ENCODE results near the gene GRM7. TPM values are rescaled to one million over a fixed set of nuclear protein-coding genes. Genes with fewer than 3 reads are reported as not detected.

The GRM7 gene
- total RNA-seq, 3 donors from 2014 or later: 0.59 to 1.3 (median 1.1) TPM

- Histone ChIP-seq H3K36me3 (no peaks in the 10 kb centered on the region), H3K27me3 (no peaks in the 10 kb centered on the region), H3K4me1 (no peaks in the 10 kb centered on the region), H3K9me3 (no peaks in the 10 kb centered on the region), H3K4me3 (no peak overlapping the region), H3K27ac (no peak overlapping the region)
- no peak for TF ChIP-seq POLR2AphosphoS5 (IDR thresholded peaks at IDR 0.05)
- TF ChIP-seq POLR2A (IDR thresholded peaks at IDR 0.05): no peak
- no peak for TF ChIP-seq CTCF (IDR thresholded peaks at IDR 0.05)
- DNase-seq (ENCODE audit: low spot score in 2 of 2): no peak
- intact Hi-C loops (cut with DNase I; ENCODE audit: low total_unique reads): loop anchor here (5.0 kb wide), 1 partner anchor 368 kb away; no protein-coding TSS in a partner anchor
Measured at GRCh38 chr3:7709376-7710082, 848.6 kb downstream of the GRM7 start.

- intact Hi-C loops (cut with DNase I; ENCODE audit: low total_unique reads): no loop called here
- H3K27me3 ChIP-seq: no peaks in the 10 kb centered on the region
- TF ChIP-seq CTCF (IDR thresholded peaks at IDR 0.05): no peak
- no peak for TF ChIP-seq POLR2A (IDR thresholded peaks at IDR 0.05)
- no peak for TF ChIP-seq POLR2AphosphoS5 (IDR thresholded peaks at IDR 0.05)
- no peak overlapping the region for H3K4me3 ChIP-seq
- H3K9me3 ChIP-seq: no peaks in the 10 kb centered on the region
- DNase-seq (ENCODE audit: low spot score in 2 of 2): no peak
- H3K4me1 ChIP-seq: no peaks in the 10 kb centered on the region
- H3K27ac ChIP-seq: no peak overlapping the region
- H3K36me3 ChIP-seq: no peaks in the 10 kb centered on the region
Measured at GRCh38 chr3:7710284-7710683, 849.4 kb downstream of the GRM7 start.

- TF ChIP-seq POLR2AphosphoS5 (IDR thresholded peaks at IDR 0.05) (no peak), CTCF (IDR thresholded peaks at IDR 0.05) (no peak), POLR2A (IDR thresholded peaks at IDR 0.05) (no peak)
- no peaks in the 10 kb centered on the region for H3K9me3 ChIP-seq
- intact Hi-C loops (cut with DNase I; ENCODE audit: low total_unique reads): no loop called here
- H3K4me3 ChIP-seq: no peak overlapping the region
- no peak overlapping the region for H3K27ac ChIP-seq
- H3K4me1 ChIP-seq: no peaks in the 10 kb centered on the region
- DNase-seq (ENCODE audit: low spot score in 2 of 2): no peak
- H3K36me3 ChIP-seq: no peaks in the 10 kb centered on the region
- H3K27me3 ChIP-seq: no peaks in the 10 kb centered on the region
Measured at GRCh38 chr3:7713724-7714123, 852.8 kb downstream of the GRM7 start.

DNA sequence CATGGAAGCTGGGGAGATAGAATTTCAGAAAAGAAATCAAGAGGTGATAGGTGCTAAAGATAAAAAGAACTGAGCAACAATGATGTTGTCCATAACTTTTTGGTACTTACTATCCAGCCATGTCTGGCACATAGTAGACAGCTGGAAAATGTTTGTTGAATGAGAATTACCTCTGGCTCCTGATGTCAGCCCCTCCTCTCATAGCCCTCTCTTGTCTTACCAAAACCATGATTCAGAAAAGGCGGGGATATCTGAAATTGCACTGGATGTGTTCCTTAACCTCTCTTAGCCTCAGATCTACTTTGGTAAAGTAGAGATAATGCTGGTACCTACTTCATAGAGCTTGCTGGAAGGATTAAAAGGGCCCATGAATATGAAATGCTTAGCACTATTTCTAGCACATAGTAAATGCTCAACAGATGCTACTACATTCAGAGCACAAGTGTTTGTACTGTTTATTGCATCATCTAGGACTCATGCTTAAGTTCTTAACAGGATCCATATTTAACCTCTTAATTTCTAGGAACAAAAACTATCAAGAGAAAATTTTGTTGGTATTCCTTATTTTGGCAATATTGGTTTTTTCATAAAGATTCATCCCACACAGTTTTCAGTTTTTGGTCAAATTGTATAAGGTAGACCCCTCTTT is 859.9 kb downstream of the GRM7 start:
- H3K9me3 ChIP-seq: no peaks in the 10 kb centered on the region
- no peak overlapping the region for H3K27ac ChIP-seq
- H3K27me3 ChIP-seq: no peaks in the 10 kb centered on the region
- intact Hi-C loops (cut with DNase I; ENCODE audit: low total_unique reads): no loop called here
- TF ChIP-seq CTCF (IDR thresholded peaks at IDR 0.05): no peak
- no peak for TF ChIP-seq POLR2A (IDR thresholded peaks at IDR 0.05)
- TF ChIP-seq POLR2AphosphoS5 (IDR thresholded peaks at IDR 0.05): no peak
- no peak for DNase-seq (ENCODE audit: low spot score in 2 of 2)
- H3K36me3 ChIP-seq: no peaks in the 10 kb centered on the region
- no peaks in the 10 kb centered on the region for H3K4me1 ChIP-seq
- no peak overlapping the region for H3K4me3 ChIP-seq

DNA sequence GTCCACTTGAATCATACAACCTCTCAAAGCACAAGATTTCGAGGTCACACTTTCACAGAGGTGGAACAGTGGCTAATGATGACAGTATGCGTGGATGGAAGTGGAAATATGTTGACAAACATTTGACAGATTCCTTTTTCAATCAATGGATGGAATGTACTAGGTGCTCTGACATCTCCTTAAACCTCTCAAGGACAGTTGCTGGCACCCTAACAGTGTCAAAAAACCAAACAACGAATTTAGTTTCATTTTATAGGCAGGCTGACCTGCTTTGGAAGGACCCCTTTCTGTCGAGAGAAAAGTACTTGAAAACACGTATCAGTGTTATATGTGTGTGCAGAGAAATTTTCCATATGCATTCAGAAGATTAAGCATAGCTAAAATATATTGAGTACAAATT is 861.0 kb downstream of the GRM7 start:
- Histone ChIP-seq H3K27me3 (no peaks in the 10 kb centered on the region), H3K4me1 (no peaks in the 10 kb centered on the region), H3K4me3 (no peak overlapping the region), H3K27ac (no peak overlapping the region), H3K36me3 (no peaks in the 10 kb centered on the region), H3K9me3 (no peaks in the 10 kb centered on the region)
- DNase-seq (ENCODE audit: low spot score in 2 of 2): no peak
- intact Hi-C loops (cut with DNase I; ENCODE audit: low total_unique reads): no loop called here
- TF ChIP-seq POLR2A (IDR thresholded peaks at IDR 0.05) (no peak), CTCF (IDR thresholded peaks at IDR 0.05) (no peak), POLR2AphosphoS5 (IDR thresholded peaks at IDR 0.05) (no peak)
